ENCODE data around the gene ATF1.
"Not testable (repeated sequence)": the region's sequence is repeated elsewhere in the genome, so short reads cannot be mapped to it uniquely, and the experiment has no call there.

ATF1 gene

DNA sequence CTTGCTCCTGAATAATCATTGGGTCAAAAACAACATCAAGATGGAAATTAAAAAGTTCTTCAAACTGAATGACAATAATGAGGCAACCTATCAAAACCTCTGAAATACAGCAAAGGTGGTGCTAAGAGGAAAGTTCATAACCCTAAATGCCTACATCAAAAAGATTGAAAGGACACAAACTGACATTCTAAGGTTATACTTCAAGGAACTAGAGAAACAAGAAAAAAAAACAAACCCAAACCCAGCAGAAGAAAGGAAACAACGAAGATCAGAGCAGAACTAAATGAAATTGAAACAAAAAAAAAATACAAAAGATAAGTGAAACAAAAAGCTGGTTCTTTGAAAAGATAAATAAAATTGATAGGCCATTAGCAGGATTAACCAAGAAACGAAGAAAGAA lies 105.0 kb downstream of the ATF1 start:
- DNase-seq = not testable (repeated sequence)

All from SHP77 (cell line).